HG03097 (cell line): ENCODE results near the gene ITGA11.

Experiments
- ATAC-seq: cut with Tn5 transposase; IDR thresholded peaks from one replicate; pipeline ENCODE4 v1.9.1; 2021; ENCODE audit not compliant: unreplicated experiment, low FRiP score

The ITGA11 gene

DNA sequence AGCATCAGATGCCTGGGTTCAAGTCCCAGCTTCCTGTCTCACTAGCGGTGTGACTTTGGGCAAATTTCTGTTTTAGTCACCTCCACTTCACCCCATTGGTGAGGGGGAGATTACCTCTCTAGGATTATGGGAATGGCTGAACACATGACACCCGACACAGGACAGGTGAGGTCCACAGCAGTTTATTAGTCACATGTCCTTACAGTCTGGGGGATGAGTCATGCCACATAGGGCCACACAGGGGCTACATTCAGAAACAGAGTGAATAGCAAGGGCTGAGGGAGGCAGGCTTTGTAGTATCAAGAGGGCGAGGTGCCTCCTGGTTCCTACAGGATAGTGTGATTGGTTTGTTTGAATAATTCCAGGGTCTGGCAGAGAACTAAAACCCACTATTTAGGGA is 15.2 kb upstream of the ITGA11 start:
- no peak for ATAC-seq

DNA sequence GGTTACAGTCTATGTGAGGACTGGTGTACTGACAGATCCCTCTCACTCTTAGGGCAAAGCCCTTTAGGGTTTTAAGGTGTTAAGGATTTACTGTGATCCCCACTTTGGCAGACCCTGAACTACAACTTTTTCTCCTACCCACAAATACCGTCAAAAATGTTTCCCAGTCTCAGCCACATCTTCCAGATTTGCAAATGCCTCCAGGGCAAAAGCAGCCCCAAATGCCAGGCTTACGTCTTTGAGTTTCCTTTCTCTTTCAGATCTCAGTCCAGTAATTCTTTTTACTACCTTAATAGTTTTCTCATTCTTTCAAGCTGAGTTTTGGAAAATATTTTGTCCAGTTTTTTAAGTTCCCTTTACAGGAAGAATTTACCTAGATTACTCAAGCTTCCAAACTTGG is 13.4 kb upstream of the ITGA11 start:
- no peak for ATAC-seq

DNA sequence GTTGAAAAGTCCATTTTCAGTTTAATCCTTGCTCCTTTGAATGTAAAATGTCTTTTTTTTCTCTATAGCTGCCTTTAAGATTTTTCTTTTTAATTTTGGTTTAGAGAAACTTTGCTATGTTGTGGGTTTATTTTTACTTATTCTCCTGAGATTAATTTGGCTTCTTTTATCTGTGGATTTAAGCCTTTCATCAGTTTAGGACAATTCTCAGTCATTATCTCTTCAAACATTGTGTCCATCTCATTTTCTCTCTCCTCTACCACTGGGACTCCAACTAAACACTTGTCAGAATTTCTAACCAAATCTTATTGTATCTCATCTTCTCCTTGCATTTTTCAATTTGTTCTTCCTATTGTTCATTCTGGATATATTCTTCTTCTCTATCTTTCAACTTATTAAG is 12.4 kb upstream of the ITGA11 start:
- ATAC-seq = no peak

DNA sequence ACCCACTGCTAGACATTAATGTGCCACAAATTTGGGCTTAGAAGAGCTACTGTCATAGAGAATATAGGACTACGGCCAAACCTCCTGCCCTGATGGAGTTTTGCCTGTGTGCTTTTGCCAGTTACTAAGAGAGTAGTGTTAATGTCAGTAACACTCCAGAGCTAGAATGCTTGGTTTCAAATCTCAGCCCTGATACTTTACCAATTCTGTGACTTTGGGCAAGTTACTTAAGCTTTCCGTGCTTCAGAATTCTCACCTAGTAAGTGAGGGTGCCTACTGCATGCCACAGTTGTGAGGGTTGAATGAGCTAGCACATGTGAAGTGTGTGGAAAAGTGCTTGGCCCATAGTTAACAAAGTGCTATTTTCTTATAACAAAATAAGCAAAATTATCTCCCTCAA is 10.9 kb upstream of the ITGA11 start:
- no peak for ATAC-seq

DNA sequence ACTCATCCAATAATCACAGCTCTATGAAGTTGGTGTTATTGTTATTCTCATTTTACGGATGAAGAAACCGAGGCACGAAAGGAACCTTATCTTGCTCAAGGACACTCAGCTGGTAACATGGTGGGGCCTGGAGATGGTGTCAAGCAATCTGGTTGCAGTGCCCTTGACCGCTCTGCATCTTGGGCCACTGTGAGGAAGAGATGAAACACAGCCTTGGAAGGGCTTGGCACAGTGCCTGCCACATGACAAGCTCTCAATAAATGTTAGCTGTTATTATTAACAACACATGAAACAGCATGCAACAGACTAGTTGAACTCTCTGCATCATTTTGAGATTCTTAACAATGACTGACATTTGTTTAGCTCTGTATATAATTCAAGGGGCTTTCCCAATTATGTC is 10.1 kb upstream of the ITGA11 start:
- ATAC-seq = no peak

DNA sequence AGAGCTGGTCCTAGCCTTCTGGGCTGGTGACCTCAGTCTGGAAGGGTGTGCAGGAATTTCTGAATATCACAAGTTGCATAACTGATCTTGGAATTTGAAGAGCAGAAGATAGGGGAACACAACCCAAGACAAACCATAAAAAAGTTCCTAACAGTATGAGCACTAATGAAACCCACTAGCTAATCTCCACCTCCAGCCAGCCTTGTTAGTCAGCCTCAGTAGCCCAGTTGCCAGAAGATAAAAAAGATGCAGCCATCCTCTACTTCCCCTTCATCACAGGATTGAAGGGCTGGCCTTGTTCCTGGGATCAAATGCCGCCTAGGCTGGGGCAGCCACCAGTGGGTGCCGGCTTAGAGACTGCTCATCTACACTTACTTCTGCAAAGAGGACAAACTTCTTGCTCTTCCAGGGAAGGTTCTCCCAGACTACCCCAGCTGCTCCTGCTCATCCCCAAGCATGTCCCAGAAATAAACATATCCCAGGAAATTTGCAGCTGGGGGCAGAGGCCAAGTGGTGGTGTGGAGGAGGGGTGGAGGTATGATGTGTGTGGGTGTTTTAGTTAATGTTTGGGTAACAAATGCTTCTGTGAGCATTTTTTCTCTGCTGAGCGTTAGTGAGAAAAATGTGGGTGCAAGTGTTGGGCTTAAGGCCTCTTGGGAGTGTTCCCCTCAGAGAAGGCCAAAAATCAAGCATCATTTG is 9.2 kb upstream of the ITGA11 start:
- ATAC-seq = no peak

DNA sequence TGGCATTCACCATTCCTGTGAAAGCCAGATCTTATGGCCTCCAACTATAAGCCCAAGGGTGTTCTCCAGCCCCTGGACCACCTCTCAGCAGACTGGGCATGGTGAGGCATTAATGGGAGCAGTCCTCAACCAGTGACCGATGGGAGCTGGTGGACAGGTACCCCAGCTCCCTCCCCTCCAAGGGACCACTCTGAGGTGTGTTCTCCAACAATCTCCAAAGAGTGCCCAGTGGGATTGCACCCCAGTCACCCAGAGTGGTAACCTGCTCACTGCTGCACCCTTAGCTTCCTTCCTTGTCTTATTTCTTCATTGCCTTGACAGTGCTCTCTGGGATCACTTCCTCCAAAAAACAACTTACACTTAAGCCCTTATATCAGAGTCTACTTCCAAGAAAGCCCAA is 8.2 kb upstream of the ITGA11 start:
- no peak for ATAC-seq

DNA sequence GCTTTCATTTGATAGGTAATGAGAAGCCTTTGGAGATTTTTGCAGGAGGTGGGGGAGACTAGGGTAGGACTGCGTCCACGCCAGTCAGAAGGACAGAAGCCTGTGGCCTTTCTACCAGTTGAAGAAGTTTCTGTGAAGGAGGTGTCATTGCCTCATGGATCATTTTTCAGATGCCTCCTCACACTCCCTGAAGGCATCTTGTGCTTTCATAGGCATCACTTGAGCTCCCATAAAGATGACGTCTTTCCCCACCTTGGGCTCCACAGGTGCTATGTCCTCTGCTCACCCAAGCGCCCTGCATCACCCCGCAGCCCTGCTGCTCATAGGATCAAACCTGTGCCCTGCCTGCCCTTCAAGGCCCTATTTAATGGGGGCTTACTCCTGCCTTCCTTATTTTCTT is 7.5 kb upstream of the ITGA11 start:
- no peak for ATAC-seq

DNA sequence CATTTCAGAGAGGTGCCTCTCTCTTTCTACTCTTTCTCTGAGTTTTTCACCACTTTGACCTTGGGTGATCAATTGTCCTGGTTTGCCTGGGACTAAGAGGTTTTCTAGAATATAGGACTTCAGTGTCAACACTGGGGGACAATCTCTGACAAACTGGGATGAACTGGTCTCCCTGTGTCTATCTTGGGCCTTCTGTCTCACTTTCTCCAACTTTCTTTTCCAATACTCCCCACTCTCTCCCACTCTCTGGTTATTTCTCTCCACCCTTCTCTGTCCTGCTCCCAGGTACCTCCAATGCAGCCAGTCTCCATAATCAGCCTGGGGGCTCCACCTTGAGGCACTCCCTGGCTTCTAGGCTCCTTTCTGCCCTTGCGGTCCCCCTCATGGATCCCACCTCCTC is 4.7 kb upstream of the ITGA11 start:
- ATAC-seq = no peak

DNA sequence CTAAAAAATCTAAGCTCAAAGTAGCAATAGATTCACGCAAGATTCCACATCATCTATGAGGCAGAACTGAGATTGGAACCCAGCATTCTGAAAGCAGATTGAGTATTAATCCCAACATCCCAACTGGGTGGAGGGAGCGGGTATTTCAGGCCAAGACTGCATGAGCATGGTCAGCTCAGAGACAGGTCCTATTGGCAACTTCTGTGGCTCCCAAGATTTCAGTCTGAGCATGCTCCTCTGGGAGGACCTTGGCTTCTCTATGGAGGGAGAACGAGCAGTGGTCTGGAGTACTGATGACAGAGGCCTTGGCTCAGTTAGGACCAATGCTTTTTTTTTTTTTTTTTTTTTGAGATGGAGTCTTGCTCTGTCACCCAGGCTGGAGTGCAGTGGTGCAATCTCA is 4.0 kb upstream of the ITGA11 start:
- no peak for ATAC-seq

DNA sequence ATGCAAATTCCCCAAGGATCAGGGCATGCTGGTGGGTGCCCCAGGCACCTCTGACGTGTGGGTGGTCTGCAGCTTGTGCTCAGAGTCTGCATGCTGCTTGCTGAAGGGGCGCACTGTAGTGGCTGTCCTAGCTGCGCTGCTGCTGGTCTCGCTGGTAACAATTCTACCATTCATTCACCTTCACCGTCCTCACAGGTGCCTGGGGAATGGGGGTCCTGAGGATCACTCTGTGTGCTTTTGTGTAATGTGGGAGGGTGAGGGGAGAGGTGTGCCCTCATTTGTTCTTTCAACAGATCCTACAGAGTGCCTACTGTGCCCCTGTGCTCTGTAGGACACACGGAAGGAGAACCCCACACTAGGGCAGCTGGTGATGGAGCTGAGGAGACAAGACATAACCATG is 2.1 kb upstream of the ITGA11 start:
- ATAC-seq = no peak

DNA sequence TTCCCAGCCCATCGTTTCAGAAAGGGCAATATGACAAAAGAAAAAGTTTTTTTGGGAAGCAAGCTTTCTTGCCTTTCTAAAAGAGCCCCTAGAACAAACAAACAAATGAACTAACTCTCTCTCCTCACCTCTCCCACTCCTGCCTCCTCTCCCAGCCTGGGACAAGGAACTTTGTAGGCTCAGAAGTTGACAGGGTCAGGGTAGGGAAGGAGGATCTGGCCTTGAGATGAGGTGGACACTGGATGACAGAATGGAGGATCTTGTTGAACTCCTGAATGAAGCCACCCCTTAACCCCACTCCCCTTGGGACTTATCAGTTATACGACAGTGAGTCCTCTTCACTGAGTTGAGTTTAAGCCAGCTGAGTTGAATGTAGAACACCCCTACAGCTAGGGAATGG is 1.6 kb upstream of the ITGA11 start:
- ATAC-seq = no peak

DNA sequence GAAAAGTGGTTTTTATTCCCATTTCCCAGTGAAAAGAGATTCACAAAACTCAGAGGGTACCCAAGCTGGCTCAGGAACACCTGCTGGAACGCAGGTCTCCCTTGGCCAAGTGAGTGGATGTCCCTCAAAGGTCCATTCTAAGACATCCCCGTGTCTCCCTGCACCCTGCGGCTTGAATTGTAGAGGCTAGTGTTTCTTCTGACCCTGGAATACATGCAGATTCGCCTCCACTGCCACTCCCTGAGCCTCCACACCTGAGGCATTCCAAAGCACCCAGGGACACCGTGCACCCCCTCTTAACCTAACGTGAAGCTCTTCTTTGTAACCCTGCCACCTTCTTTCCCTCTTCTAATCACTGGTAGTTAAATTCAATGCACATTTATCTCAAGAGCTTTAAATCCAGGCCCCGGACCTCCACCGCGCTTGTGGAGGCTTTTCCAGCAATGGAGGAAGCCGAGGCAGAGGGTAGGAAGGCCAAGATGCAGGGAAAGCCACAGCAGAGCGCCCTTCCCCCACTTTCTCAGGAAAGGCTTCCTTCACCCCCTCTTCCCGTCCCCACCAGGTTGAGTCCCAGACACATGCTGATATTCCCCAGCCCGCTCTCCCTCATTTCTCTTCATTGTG is 590 bp upstream of the ITGA11 start:
- no peak for ATAC-seq

DNA sequence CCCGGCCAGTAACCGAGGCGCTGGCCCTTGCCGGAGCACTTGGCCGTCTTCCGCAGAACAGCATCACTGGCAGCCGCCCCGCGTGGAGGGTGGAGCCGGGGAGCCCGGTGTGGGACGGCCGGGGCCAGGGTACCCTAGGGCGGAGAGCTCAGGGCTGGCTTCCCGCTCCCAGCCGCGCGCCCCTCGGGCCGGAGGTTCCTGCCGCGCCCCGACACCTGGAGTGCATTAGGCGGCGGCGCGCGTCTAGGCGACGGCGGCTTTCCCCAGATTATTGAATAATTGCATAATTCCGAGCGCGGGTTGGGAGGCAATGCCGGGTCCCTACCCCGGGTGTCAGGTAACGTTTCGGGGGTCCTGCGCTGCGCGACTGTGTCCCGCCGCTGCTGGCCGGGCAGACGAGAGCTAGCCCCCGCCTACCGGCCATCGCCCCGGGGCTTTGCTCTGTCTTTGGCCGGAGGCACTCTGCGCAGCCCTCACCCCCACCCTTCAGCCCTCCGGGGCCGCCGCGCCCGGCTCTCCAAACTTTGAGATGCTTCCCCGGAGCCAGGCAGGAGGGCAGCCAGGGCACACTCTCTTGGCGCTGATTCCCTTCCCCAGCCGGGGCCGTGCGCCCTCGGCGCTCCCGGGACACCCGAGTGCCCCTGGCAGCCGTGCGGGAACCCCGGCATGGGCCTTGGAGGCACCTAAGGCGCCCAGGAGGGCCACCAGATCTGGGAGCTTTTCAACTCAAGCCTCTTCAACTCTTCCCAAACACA is 749 bp downstream of the ITGA11 start:
- no peak for ATAC-seq

DNA sequence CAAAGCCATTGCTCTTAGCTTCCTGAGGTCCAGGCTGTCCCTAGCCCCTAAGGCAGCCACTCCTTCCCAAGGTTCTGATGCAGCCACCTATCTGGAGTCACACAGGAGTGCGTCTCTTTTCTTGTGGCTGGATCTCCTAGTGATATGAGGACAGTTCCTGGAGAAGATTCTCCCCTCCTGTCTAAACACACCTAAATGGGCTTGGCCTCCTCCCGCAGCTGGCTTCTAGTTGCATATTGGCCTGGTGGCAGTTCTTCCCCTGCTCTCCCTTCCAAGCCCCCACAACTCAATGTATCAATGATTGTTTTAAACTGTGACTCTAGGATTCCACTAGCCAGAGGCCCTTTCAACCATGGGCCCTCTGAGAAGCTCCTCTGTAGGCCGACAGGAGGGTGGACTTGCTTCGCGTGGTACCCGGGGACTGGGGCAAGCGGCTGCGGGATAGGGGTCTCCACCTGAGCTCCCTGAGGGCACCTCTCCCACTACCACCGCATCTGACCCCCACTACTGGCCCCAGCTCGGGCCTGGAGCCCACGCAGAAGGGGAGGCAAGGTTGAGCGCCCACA is 1.4 kb downstream of the ITGA11 start:
- ATAC-seq = no peak

DNA sequence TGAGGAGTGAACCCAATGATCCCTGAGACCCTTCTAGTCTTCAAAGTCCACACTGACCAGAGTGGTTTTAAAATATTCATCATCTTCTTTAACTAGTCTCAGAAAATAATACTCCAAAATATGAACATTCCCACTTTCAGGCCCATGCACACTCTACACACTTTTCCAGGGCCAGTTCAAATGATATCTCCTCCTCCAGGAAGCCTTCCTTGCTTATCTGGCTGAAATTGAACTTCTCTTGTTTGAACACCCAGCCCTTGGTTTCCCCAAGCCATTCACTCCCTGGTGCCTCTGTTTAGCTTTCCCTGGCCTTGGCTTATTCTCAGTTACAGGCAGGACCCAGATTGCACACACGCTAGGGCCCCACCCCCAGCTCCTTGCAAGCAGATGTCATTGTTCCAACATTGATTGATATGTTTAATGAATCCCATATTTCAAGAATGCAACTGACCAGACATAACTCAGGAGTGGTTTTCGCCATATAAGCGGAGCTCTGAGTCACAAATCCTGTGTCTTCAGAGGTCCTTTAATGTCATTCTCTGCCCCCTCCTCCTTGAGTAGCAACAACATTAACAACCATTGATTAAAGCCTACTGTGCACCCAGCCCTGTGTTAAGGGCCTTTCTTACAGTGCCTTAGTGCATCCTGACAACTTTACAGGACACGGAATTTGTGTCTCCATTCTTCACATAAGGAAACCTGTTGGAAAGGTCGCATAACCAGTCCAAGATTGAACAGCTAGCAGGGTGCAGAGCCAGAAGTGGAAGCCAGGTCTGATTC is 2.1 kb downstream of the ITGA11 start:
- no peak for ATAC-seq

DNA sequence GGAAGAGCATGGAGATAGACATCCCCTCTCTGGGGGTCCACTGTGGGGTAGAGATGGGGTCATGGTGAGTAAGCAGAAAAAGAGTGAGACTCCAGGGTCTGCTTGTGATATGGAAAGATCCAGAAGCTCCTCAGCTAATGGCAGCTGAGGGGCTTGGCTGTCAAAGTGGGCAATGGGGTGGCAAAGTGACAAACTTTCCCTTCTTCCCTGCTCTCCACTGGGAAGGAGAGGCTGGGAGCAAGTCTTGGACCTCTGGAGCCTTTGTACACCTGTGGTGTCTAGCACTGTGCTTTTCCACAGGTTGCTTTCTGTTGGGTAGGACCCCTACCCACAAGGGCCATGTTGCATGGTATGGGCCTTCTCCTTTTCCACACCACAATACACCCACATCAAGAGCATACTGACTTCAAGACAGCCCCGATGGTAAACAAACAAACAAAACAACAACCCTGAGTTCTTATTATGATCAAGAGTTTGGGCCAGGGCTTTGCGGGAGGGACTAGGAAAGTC is 3.5 kb downstream of the ITGA11 start:
- no peak for ATAC-seq

DNA sequence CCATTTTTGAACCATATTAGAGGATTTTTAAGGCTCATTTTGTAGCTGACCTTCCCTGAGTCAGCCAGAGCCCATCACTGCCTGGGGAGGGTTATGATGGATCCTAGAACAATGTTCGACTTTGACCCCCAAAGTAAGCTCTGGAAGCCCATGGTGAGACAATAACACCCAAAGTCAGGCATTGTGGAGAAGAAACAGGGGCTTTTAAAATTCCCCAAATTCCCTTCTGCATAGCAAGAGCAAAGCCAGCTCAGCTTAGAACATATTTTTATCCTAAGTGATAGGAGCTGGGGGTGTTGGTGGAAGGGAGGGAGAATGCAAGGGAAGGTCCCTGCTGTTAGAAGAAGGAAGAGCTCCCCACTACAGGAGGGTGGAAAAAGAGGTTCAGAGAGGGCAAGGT is 4.0 kb downstream of the ITGA11 start:
- ATAC-seq = no peak

DNA sequence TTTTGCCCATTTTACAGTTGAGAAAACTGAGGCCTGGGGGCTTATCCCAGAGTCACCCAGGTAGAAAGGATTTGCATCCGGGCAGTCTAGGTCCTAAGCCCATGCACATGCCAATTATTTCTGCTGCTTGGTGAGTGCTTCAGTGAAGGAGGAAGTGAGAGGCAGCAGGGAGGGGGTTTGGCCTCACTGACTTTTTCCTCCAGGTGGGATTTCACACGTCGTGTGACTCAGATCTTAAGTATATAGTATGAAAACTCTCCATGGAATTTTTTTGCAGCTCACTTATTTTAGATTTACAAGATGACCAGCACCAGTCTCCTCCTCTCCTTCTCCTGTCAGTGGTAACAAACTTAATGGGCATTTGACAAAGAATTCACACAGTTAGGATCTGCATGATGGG is 4.6 kb downstream of the ITGA11 start:
- no peak for ATAC-seq

DNA sequence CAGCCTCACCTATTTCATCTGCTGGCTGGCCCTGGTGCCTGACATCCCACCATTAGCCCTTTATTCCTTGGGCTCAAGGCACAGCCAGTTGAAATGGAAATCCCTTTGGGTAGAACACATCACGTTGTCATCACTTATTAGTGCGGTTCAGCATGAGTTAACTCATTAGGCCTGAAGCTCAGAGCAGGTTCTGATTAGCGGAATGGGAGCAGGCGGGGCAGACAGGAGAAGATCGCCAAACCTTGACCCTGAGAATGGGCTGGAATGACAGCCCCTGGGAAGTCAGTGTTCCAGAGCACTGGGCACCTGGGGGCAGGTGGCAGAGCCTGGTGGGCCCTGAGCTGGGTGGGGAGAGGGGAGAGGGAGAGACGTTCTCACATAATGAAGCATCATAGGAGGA is 5.8 kb downstream of the ITGA11 start:
- ATAC-seq = no peak
